GM15510 (cell line): ENCODE measurements around the gene CAMK1D.

Experiments
- POLR2A ChIP-seq: IDR thresholded peaks from 3 replicates; pipeline ENCODE4 v1.6.1; 2011; ENCODE audit warnings: borderline replicate concordance; ENCODE audit not compliant: insufficient read length; ENCODE audit errors: extremely low read depth

The CAMK1D gene

GRCh38 chr10:12572281-12572680, 222.9 kb downstream of the CAMK1D start:
- TF ChIP-seq POLR2A: no peak

GRCh38 chr10:12577610-12578009, 228.3 kb downstream of the CAMK1D start:
- TF ChIP-seq POLR2A: no peak

DNA sequence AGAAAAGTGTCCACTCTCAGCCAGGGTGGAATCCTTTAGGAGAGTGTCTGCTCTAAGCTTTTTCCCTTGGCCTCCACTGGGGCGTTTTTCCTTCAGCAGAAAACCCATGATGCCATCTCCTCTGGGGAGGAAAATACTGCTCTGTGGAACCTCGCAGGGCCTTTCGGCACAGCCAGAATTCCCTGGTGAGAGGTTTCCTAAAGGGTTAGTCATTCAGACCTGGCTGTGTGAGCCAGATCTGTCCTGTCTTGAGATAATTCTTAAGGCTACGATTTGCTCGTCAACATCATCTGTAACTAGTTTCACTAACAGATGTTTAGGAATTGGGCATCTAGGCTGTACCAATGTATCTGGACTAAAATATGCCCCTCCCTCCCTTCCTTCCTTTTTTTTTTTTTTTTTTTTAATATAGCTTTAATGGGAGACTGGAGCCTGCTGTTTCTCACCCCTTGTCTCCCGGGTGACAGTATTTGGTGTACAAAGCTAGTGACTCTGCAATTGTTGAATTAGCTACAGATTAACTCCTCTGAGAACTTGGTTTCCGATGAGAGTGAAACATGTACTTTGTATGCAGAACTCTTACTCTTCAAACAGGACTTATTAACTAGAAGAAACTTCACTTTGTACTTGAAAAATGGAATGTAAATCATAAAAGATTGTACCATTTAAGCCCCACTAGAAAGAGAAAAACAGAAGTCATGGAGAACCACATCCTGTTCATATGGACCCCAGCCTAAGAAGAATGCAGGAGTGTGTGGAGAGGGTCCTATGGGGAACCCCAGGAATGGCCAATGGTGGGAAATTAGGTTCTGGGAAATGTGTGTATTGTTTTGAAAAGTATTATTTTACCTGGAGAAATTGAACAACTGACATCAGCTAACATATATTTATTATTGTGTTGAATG, 230.9 kb downstream of the CAMK1D start:
- no peak for TF ChIP-seq POLR2A

DNA sequence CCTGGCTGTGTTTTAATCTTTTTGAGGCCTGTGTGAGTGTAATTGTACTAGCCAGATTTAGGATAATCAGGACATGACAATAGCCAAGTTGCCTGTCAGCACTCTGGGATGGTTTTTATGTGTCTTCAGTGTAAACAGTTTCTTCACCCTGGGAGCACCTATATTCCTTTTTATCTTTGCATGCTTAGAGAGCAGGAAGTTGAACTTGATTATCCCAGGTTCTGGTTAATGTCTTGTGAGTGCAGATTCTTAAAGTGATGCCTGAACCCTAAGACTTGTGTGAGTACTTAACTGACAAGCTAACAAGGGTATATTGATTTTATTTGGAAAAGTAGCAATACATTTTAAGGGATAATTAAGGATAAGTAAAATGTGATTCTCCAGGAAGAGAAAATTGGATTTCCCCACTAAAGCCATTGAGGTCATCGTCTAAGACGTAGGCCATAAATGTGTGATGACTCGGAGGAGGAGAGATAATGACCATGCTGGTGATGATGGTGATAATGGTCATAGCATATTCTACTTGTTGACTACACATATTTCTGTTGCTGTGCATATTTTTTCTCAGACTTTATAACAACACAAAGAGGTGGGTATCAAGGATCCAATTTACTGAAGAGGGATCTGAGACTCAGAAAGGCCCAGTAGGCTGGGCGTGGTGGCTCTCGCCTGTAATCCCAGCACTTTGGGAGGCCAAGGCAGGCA, 234.7 kb downstream of the CAMK1D start:
- no peak for TF ChIP-seq POLR2A

GRCh38 chr10:12586741-12587140, 237.4 kb downstream of the CAMK1D start:
- no peak for TF ChIP-seq POLR2A

- TF ChIP-seq POLR2A: no peak
Observed at GRCh38 chr10:12587451-12587888, 238.1 kb downstream of the CAMK1D start.

DNA sequence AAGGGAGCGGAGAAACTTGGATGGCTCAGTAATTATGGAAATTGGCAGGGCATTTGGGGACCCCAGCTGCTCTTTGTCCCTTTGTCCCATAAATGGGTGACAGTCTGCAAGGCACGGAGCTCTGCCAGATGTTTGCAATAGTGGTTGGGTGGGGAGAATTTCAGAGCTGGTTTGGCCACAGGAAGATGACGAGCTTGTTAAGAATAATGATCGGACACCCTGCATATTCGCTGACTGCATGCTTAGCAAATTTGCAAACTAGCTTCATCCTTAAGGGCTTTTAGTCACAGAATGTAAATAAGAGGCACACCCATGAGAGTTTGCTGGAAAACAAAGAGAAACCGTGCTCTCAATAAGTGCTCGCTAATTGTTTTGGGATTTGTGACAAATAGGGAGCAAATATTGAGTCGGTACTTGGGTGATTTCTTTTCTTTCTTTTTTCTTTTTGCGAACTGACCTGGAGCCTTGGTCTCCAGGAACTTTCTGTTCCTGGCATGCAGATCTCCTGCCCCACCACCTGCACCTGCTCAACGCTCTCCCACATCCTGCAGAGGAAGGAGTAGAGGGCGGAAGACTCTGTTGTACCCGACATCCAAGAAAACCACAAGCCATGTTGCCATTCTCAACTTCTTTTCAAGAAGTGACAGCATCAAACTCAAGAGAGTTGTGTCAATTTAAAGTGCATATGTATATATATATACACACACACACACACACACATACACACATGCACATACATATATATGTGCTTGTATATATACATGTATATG, 238.9 kb downstream of the CAMK1D start:
- TF ChIP-seq POLR2A: no peak

- no peak for TF ChIP-seq POLR2A
Observed at GRCh38 chr10:12589291-12589690, 239.9 kb downstream of the CAMK1D start.

DNA sequence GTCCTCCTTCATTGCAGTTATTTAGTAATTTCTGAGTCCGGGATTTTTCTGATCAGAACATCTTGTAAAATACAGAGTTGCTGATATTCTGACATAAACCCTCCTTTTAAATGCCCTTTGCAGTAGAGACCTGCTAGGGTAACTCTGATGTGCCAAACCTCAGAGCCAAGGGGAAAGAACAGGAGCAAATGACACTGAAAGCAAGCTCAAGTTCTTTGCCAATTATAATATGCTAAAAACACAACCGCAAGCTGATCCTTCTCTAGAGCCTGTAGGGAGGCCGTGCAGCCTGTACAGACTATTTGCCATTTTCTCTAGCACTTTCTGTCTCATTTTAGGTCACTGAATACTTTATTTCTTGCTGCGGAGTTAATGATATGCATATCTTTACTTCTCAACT, 240.4 kb downstream of the CAMK1D start:
- no peak for TF ChIP-seq POLR2A

GRCh38 chr10:12590675-12591659, 241.6 kb downstream of the CAMK1D start:
- no peak for TF ChIP-seq POLR2A

GRCh38 chr10:12592967-12593366, 243.6 kb downstream of the CAMK1D start:
- TF ChIP-seq POLR2A: no peak

- TF ChIP-seq POLR2A: no peak
Observed at GRCh38 chr10:12594448-12594944, 245.1 kb downstream of the CAMK1D start.

- TF ChIP-seq POLR2A: no peak
Observed at GRCh38 chr10:12595936-12596576, 246.7 kb downstream of the CAMK1D start.

DNA sequence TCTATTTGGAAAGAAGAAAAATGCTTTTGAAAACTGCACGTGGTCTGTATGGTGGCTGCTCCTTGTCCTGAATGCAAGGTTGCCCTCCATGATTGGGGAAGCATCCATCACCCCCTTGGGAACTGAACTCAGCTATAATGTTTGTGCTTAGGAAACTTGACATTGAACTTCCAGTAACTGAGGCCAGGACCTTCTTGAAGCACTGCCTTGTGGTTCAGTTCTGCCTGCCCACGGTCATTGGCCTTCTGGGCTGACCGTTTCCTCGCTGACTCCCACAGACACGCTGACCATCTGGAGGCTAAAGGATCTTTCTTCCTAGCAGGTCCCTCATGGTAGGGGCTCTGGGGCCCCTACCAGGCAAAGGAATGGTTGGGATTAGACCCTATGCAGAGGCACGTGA, 247.8 kb downstream of the CAMK1D start:
- no peak for TF ChIP-seq POLR2A
